ENCODE results near the gene TLCD2. TPM values are rescaled to one million over a fixed set of nuclear protein-coding genes. Genes with fewer than 3 reads are reported as not detected.

The TLCD2 gene
- total and polyA plus RNA-seq, 9 of the 15 experiments (the other 6 are each of a cell fraction or from before 2014, with no cell fraction given), result 0.10 to 0.89 (median 0.58) TPM

GRCh38 chr17:1714980-1715802 is 5.0 kb upstream of the TLCD2 start (continued):
- TF ChIP-seq SP1 (CRISPR knock-in tag; IDR thresholded peaks at IDR 0.05) (peak; percentile 64; the same call in 1 of the 2 replicates), HCFC1 (IDR thresholded peaks at IDR 0.05; ENCODE audit: low read depth, low read length) (no peak), NRF1 (conservative IDR thresholded peaks at IDR 0.05 in 1 of 2, IDR thresholded peaks at IDR 0.05 in 1 of 2) (no peak), ZNF764 (CRISPR knock-in tag; IDR thresholded peaks at IDR 0.05; ENCODE audit: low read depth) (no peak), CREB3L1 (IDR thresholded peaks at IDR 0.05; ENCODE audit: borderline replicate concordance, low read depth) (no peak), TBL1XR1 (IDR thresholded peaks at IDR 0.05; ENCODE audit: low read length in 2 of 2) (no peak; a peak in 1 of 4 replicates), PPARD (CRISPR knock-in tag; IDR thresholded peaks at IDR 0.05) (no peak), SMAD3 (CRISPR knock-in tag; conservative IDR thresholded peaks at IDR 0.05) (no peak), EHMT2 (IDR thresholded peaks at IDR 0.05) (no peak), U2AF1 (optimal IDR thresholded peaks at IDR 0.05; ENCODE audit: low read depth, low read length) (no peak), FOXM1 (IDR thresholded peaks at IDR 0.05; ENCODE audit: low read depth) (no peak), FOXM1 (CRISPR knock-in tag; IDR thresholded peaks at IDR 0.05; ENCODE audit: low read depth) (no peak), BCLAF1 (IDR thresholded peaks at IDR 0.05; ENCODE audit: borderline replicate concordance in 1 of 2, control insufficient read depth in 1 of 2, low read depth in 2 of 2, low read length in 1 of 2) (no peak), AFF4 (CRISPR knock-in tag; IDR thresholded peaks at IDR 0.05) (peak; percentile 61; the same call in 1 of the 2 replicates), THRAP3 (IDR thresholded peaks at IDR 0.05; ENCODE audit: borderline replicate concordance) (no peak), LARP7 (IDR thresholded peaks at IDR 0.05) (no peak), CBFA2T2 (conservative IDR thresholded peaks at IDR 0.05) (no peak)
- TF ChIP-seq, protein P1, sequence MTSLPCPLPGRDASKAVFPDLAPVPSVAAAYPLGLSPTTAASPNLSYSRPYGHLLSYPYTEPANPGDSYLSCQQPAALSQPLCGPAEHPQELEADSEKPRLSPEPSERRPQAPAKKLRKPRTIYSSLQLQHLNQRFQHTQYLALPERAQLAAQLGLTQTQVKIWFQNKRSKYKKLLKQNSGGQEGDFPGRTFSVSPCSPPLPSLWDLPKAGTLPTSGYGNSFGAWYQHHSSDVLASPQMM (CRISPR knock-in tag; IDR thresholded peaks at IDR 0.05), result no peak
